Suppressor macrophage treated with lipopolysaccharide for 1 hour (primary cell): ENCODE data around the gene PLPP7.
"Not testable (repeated sequence)": the region's sequence is repeated elsewhere in the genome, so short reads cannot be mapped to it uniquely, and the experiment has no call there.

Experiments used
- DNase-seq, 3 donors: peaks; one replicate each; pipeline ENCODE4 v3.0.0-alpha.2; 2020 to 2022

Gene PLPP7

DNA sequence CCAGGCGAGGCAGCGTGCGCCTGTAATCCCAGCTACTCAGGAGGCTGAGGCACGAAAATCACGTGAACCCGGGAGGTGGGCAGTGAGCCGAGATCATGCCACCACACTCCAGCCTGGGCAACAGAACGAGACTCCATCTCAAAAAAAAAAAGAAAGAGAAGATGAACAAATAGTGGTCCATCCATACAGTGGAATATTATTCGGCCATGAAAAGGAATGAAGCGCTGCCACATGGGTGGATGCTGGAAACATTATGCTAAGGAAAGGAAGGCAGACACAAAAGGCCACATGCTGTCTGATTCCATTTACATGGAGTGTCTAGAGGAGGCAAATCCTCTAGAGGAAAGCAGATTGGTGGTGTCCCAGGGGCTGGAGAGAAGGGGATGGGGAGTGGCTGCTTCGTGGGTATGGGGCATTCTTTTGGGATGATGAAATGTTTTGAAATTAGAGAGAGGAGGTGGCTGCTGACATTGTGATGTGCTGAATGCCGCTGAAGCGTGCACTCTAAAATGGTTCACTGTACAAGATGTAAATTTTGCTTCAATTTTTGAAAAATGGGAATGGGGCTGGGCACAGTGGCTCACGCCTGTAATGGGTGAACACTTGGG lies 17.0 kb downstream of the PLPP7 start:
- no peak for DNase-seq

- DNase-seq = no peak
Measured at GRCh38 chr9:131307974-131308373, 18.5 kb downstream of the PLPP7 start.

DNA sequence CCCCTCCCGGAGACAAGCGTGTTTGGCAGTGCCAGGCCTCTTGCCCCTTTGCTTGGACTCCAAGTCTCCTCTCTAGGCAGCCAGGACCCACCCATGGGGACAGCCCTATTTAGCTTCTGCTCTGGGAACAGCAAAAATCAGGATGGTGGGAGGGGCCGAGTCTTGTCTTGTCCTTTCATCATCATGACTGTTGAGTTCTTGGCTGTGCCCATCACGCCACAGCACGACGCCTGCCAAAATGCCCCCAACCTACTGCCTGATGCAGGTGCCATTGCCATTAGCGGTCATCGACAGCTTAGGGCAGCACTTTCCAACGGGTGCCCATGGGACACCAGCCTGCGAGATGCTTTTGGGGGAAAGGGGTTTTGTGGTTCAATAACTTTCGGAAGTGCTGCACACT lies 18.9 kb downstream of the PLPP7 start:
- DNase-seq = no peak

DNA sequence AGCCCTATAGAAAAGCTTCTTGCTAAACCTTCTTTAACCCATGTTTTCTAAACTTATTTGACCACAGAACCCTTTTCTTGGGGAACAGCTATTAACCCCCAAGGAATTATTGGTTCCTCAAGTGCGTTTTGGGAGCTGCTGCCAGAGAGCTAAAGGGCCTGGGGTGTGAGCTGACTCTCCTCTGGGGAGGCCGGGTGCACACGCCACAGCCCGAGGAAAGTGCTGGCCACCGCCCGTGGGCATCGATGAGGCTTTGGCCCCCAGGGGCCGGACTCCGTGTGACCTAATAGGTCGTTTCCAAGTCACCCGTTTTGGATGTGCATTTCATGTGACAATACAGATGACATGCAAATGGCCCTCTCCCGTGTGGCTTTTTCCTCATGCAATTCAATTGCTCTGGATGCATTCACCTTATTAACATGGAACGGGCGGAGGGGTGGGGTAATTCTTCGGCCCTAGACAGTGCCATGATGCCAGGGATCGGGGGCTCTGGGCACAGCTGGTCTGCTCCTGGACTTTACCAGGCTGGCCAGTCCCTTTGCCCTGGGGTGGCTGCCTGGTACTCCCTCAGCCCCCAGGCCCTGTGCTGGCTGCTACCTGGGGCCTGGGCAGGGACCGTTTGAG lies 19.5 kb downstream of the PLPP7 start:
- no peak for DNase-seq

DNA sequence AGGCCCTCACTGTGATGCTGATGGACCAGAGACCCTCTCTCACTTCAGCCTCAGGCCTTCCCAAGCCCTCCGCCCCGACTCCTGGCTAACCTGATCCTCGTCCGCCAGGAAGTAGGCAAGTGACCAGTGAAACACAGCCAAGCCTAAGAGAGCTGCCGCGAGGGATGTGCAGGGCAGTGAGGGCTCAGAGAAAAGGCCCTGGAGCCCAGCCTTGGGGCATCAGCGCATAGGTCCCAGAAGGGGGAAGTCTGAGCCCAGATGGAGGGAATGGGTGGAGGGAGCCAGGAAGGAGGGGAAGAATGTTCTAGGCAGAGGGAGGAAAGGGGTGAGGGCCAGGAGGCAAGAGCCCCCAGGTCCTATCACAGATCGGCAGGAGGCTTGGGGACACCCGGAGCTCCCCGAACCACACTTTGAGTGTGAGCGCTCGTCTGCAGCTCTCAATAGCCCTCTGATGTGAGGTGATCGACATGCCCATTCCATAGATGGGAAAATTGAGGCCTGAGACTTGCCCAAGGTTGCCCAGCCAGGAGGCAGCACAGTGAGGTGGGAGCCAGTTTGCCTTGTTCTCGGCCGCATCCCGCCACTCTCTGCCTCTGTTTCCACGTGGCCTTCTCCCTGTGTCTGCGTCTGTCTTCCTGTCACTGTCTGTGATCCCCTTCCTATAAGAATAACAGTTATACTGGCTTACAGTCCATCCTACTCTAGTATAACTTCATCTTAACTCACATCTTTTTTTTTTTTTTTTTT lies 20.2 kb downstream of the PLPP7 start:
- DNase-seq = no peak

DNA sequence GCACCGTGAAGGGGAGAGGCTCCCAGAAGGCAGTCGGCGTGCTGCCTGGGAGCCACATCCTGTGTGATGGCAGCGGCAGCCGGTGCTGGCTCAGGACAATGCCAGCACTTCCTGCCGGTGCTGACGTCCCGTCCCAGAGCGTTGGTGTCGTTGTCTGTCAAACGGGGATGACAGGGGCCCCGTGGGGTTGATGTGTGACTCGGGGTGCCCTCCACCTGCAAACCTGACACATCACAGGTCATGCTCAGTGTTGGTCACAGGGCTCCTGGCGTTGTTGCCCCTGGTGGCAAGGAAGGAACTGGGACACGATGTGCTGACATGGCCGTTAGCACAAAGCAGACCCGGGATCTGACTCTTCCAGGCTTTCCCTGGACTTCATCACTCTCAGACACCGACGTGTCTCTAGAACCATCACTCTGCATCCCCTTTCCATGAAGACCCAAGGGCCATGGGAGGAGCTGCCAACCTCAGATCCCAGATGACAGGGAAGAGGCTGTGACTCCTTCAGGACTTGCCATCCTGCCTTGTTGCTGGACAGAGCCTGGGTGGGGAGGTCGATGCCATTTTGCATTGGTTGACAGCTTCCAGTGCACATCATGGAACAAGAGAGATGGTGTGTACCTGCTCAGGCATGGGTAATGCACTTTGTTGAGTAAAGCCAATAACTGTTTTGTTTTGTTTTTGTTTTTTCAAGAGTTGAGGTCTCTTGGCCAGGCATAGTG lies 21.5 kb downstream of the PLPP7 start:
- peak in 2 of 3 donors; percentile 10 to 24 for DNase-seq

DNA sequence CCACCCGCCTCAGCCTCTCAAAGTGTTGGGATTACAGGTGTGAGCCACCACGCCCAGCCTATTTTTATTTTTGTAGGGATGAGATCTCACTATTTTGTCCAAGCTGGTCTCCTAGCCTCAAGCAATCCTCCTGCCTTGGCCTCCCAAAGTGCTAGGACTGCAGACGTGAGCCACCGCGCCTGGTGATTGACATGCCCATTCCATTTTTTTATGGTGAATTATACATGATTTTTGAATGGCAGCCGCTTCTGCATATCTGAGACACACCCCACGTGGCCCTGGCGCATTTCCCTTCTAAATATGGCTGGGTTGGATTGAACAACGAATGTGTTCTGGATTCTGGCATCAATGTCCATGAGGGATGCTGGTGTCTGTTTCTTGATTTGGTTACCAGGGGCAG lies 22.7 kb downstream of the PLPP7 start:
- no peak for DNase-seq

- no peak for DNase-seq
Measured at GRCh38 chr9:131312822-131313770, 23.6 kb downstream of the PLPP7 start.

DNA sequence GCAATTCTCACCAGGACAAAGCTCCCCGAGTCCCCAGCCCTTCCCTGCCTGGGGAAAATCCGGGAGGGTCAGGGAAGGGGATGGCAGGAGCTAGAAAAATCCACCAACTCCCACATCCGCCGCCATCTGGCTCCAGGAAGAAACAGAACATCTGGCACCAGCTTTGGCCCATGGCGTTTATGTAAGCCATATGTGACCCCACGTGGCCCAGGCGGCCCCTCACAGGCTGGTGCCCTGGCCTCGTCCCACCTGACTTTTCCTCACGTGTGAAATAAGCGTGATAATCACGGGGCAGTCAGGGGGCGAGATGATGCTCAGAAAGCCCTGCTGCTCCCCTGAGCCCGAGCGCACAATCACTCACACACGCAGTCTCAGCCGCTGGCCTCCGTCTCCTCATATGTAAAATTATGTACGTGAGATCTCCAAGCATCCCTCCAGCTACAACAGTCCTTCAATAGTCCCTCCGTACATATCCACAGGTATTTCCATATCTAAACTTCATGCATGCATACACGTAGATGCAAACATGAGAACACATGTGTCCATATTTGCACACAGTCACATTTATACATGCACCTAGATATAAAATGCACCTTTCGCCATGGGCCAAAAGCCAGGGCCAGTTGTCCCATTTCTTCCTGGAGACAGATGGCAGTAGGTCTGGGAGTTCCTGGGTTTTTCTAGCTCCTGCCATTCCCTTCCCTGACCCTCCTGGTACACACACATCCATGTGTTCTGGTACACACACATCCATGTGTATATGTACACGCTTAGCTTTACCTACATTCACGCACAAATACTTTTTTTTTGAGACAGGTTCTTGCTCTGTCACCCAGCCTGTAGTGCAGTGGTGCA lies 28.9 kb downstream of the PLPP7 start:
- no peak for DNase-seq

DNA sequence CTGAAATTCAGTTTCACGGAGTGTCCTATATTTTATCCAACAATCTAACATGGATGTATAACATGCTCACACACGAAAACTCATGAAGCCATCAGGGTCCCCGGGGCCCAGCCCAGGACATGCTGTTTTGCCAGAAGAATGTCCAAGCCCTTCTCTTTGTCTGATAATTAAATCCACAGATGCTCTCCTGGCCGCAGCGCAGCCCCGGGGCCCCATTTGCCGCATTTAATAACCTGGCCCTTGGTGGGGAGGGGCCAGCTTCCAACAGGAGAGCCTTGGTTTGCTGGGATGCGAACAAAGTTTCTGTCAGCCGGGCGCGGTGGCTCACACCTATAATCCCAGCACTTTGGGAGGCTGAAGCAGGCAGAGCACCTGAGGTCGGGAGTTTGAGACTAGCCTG lies 30.0 kb downstream of the PLPP7 start:
- DNase-seq = no peak

DNA sequence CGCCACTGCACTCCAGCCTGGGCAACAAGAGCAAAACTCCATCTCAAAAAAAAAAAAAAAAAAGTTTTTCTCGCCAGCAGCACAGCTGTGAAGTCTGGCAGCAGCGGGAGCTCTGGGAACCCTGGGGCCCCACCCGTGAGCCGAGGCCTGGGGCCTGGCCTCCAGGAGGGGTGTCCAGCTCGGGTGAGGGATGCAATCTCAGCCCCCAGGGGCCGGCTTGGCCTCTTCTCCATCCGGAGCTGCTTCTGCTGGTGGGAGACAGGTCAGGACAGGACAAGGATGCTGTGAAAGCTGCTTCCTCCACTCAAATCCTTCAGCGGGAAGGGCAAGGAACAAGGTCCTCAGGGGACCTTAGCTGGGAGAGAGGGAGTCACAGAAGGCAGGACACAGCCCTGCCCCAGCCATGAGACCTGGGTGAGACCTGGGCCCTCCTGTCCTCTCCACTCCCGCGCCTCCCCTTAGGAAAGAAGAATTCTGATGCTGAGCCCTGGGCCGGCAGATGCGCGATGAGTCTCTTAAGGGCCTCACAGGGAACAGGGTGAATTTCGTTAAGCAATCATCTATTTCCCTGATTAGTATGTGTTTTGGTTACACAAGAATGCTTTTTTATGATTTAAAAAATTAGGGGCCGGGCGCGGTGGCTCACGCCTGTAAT lies 30.6 kb downstream of the PLPP7 start:
- no peak for DNase-seq

GRCh38 chr9:131323629-131324028 lies 34.1 kb downstream of the PLPP7 start:
- no peak for DNase-seq

DNA sequence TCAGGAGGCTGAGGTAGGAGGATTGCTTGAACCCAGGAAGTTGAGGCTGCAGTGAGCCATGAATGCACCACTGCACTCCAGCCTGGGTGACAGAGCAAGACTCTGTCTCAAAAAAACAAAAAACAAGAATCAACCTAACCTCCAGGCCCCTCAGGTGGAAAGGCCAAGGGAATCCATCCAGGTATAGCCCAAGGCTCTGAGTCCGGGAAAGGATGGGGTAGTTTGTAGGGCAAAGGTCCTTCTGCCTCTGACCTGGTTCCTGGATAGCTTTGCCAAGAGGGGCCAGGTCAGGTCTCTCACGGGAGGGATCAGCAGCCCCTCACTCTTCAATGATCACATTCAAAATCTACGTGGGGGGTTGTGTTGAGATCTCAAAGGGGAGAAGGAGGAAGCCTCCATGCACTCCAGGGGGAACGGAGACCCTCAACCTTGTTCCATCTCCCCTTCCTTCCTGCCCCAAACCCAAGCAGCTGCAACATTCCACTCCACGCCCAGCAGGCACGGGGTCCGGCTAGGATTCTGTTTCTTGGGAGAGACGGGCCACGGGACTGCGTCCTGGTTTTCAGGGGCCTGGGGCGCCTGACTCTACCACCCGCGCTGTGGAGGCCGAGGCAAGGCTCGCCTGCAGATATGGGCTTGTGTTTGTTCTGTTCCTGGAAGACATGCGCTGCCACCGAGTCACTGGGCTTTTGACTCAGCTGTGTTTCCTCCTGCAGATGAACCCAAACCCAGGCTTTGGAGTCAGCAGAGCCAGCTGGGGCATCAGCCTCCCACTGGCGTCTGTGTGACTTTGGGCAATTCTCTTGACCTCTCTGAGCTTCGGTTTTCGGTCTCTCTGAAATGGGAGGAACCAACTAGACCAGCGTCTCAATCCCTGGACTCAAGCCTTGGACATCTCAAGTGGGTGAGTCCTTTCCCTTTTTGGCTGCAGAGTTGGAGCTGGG lies 35.5 kb downstream of the PLPP7 start:
- DNase-seq = no peak

GRCh38 chr9:131329241-131329641 lies 39.7 kb downstream of the PLPP7 start:
- no peak for DNase-seq

DNA sequence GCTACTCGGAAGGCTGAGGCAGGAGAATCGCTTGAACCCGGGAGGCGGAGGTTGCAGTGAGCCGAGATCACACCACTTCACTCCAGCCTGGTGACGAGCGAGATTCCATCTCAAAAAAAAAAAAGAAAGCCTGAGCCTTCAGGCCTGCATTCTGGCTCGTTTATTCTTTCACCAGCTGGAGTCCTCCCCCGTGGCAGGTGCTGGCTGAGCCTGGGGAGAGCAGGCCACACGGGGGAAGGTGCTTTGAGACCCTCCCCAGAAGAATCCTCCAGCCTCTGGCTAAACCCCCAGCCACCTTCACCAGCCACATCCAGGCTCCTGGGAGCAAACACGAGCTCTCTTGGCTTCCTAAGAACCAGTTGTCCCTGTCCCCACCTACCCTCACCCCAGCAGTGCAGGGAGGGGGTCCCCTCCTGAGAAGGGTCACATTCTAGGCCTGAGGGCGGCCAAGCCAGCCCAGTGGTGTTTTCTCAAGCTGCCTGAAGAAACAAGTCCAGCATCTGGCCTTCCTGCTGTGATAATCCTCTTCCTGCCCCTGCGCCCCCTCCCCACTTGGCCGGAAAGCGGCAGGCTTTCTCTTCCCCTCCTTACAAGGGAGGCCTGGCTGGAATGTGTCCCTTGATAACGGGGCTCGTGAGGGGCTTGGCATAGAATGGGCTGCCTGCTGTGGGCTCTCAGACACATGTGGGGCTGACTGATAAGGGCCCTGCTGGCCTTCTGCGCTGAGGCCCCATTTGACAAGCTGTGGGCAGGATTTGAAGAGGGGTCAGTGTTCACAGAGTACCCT lies 41.5 kb downstream of the PLPP7 start:
- no peak for DNase-seq

- DNase-seq = not testable (repeated sequence)
Measured at GRCh38 chr9:131331996-131332395, 42.5 kb downstream of the PLPP7 start.

GRCh38 chr9:131333771-131334628 lies 44.5 kb downstream of the PLPP7 start:
- DNase-seq = no peak
